GM21825 (cell line): ENCODE results near the gene TMEM42.

Experiments
- ATAC-seq: cut with Tn5 transposase; IDR thresholded peaks from one replicate; pipeline ENCODE4 v1.9.1; 2021; ENCODE audit warnings: mild to moderate bottlenecking, moderate library complexity; ENCODE audit not compliant: unreplicated experiment

The TMEM42 gene

GRCh38 chr3:44870375-44871061, 8.8 kb downstream of the TMEM42 start:
- ATAC-seq = no peak

GRCh38 chr3:44874308-44874707, 12.6 kb downstream of the TMEM42 start, which contains the start of gene TGM4:
TGM4 (plus strand) TSS chr3:44874608; CDS start chr3:44874679, 71 bp downstream.
- no peak for ATAC-seq

GRCh38 chr3:44875596-44875995, 13.9 kb downstream of the TMEM42 start:
- ATAC-seq = no peak

GRCh38 chr3:44877333-44877732, 15.6 kb downstream of the TMEM42 start:
- ATAC-seq = no peak

GRCh38 chr3:44880284-44880683, 18.6 kb downstream of the TMEM42 start:
- no peak for ATAC-seq

GRCh38 chr3:44883213-44883955, 21.7 kb downstream of the TMEM42 start:
- ATAC-seq = no peak

- no peak for ATAC-seq
These were observed 22.3 kb downstream of the TMEM42 start for GRCh38 chr3:44883999-44884431.

- no peak for ATAC-seq
These were observed 23.9 kb downstream of the TMEM42 start for GRCh38 chr3:44885618-44886017.

GRCh38 chr3:44886561-44886960, 24.8 kb downstream of the TMEM42 start:
- ATAC-seq = no peak

- no peak for ATAC-seq
These were observed 25.4 kb downstream of the TMEM42 start for GRCh38 chr3:44887101-44887500.

- no peak for ATAC-seq
These were observed 28.5 kb downstream of the TMEM42 start for GRCh38 chr3:44890258-44890657.

- ATAC-seq = no peak
These were observed 29.1 kb downstream of the TMEM42 start for GRCh38 chr3:44890852-44891251.

GRCh38 chr3:44892689-44893088, 31.0 kb downstream of the TMEM42 start:
- no peak for ATAC-seq

GRCh38 chr3:44893097-44893496, 31.4 kb downstream of the TMEM42 start:
- no peak for ATAC-seq

- no peak for ATAC-seq
These were observed 32.8 kb downstream of the TMEM42 start for GRCh38 chr3:44894485-44894884.

- ATAC-seq = no peak
These were observed 34.7 kb downstream of the TMEM42 start for GRCh38 chr3:44896440-44896839.

GRCh38 chr3:44899683-44900367, 38.1 kb downstream of the TMEM42 start:
- no peak for ATAC-seq

GRCh38 chr3:44902628-44903027, 40.9 kb downstream of the TMEM42 start:
- ATAC-seq = no peak

- ATAC-seq = no peak
These were observed 41.6 kb downstream of the TMEM42 start for GRCh38 chr3:44903314-44903713.

GRCh38 chr3:44903751-44904150, 42.0 kb downstream of the TMEM42 start:
- no peak for ATAC-seq

GRCh38 chr3:44905446-44906157, 43.9 kb downstream of the TMEM42 start:
- ATAC-seq = no peak
